Measurements from ENCODE around the gene ZNF107.
"Not testable (repeated sequence)": the region's sequence is repeated elsewhere in the genome, so short reads cannot be mapped to it uniquely, and the experiment has no call there.

ZNF107 gene

GRCh38 chr7:64651203-64651602, 14.7 kb upstream of the ZNF107 start:
- DNase-seq, result no peak

GRCh38 chr7:64651632-64652165, 14.2 kb upstream of the ZNF107 start:
- no peak for DNase-seq

GRCh38 chr7:64653721-64654401, 12.1 kb upstream of the ZNF107 start:
- no peak for DNase-seq

GRCh38 chr7:64654796-64655548, 11.0 kb upstream of the ZNF107 start:
- no peak for DNase-seq

GRCh38 chr7:64655811-64656210, 10.1 kb upstream of the ZNF107 start:
- DNase-seq, result no peak

- no peak for DNase-seq
Measured at GRCh38 chr7:64656489-64656888, 9.4 kb upstream of the ZNF107 start.

- DNase-seq, result not testable (repeated sequence)
Measured at GRCh38 chr7:64662091-64662490, 3.8 kb upstream of the ZNF107 start.

- no peak for DNase-seq
Measured at GRCh38 chr7:64666663-64667050, 724 bp downstream of the ZNF107 start.

- DNase-seq, result no peak
Measured at GRCh38 chr7:64667311-64667710, 1.4 kb downstream of the ZNF107 start.

GRCh38 chr7:64672414-64672813, 6.5 kb downstream of the ZNF107 start:
- DNase-seq, result no peak

- no peak for DNase-seq
Measured at GRCh38 chr7:64685091-64685490, 19.2 kb downstream of the ZNF107 start.

GRCh38 chr7:64685741-64686140, 19.8 kb downstream of the ZNF107 start:
- no peak for DNase-seq

GRCh38 chr7:64686493-64687184, 20.7 kb downstream of the ZNF107 start:
- DNase-seq, result no peak

GRCh38 chr7:64687249-64687648, 21.3 kb downstream of the ZNF107 start:
- no peak for DNase-seq

- no peak for DNase-seq
Measured at GRCh38 chr7:64688988-64689387, 23.1 kb downstream of the ZNF107 start.

- no peak for DNase-seq
Measured at GRCh38 chr7:64691831-64692230, 25.9 kb downstream of the ZNF107 start.

GRCh38 chr7:64697863-64698262, 31.9 kb downstream of the ZNF107 start:
- DNase-seq, result not testable (repeated sequence)

- no peak for DNase-seq
Measured at GRCh38 chr7:64706625-64707292, 40.8 kb downstream of the ZNF107 start.

GRCh38 chr7:64717896-64718295, 52.0 kb downstream of the ZNF107 start:
- not testable (repeated sequence) for DNase-seq

- DNase-seq, result no peak
Measured at GRCh38 chr7:64729089-64729848, 63.3 kb downstream of the ZNF107 start.

GRCh38 chr7:64733550-64734240, 67.8 kb downstream of the ZNF107 start:
- DNase-seq, result no peak

- no peak for DNase-seq
Measured at GRCh38 chr7:64736575-64736974, 70.6 kb downstream of the ZNF107 start.
